ENCODE results near the gene BRWD1. TPM values are rescaled to one million over a fixed set of nuclear protein-coding genes. Genes with fewer than 3 reads are reported as not detected.
"Not testable (repeated sequence)": the region's sequence is repeated elsewhere in the genome, so short reads cannot be mapped to it uniquely, and the experiment has no call there.

BRWD1 gene
- total RNA-seq, 1 donor = 54.0 TPM

- TF ChIP-seq, protein P1, sequence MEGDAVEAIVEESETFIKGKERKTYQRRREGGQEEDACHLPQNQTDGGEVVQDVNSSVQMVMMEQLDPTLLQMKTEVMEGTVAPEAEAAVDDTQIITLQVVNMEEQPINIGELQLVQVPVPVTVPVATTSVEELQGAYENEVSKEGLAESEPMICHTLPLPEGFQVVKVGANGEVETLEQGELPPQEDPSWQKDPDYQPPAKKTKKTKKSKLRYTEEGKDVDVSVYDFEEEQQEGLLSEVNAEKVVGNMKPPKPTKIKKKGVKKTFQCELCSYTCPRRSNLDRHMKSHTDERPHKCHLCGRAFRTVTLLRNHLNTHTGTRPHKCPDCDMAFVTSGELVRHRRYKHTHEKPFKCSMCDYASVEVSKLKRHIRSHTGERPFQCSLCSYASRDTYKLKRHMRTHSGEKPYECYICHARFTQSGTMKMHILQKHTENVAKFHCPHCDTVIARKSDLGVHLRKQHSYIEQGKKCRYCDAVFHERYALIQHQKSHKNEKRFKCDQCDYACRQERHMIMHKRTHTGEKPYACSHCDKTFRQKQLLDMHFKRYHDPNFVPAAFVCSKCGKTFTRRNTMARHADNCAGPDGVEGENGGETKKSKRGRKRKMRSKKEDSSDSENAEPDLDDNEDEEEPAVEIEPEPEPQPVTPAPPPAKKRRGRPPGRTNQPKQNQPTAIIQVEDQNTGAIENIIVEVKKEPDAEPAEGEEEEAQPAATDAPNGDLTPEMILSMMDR (IDR thresholded peaks at IDR 0.05; ENCODE audit: insufficient read depth, low read length) = no peak
- DNase-seq (ENCODE audit: low read depth) = no peak
Measured at GRCh38 chr21:39221282-39221996, 92.0 kb downstream of the BRWD1 start.

DNA sequence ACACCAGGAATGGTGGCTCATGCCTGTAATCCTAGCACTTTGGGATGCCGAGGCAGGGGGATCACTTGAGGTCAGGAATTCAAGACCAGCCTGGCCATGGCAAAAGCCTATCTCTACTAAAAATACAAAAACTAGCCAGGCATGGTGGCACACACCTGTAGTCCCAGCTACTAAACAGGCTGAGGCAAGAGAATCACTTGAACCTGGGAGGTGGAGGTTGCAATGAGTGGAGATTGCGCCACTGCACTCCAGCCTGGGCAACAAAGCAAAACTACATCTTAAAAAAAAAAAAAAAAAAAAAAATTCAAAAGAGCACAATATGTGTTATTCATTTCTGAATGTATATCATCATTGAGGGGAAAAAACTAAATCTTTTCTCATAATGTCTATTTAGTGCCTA is 92.6 kb downstream of the BRWD1 start:
- not testable (repeated sequence) for DNase-seq (ENCODE audit: low read depth); H3K4me3 ChIP-seq (ENCODE audit: low read depth, low read length)

More at GRCh38 chr21:39221282-39221996, 92.0 kb downstream of the BRWD1 start:
- no peak overlapping the region for H3K4me3 ChIP-seq (ENCODE audit: low read depth, low read length)

GRCh38 chr21:39220150-39220549 is 93.3 kb downstream of the BRWD1 start:
- DNase-seq (ENCODE audit: low read depth) = no peak
- TF ChIP-seq, protein P1 (IDR thresholded peaks at IDR 0.05; ENCODE audit: insufficient read depth, low read length) = no peak
- H3K4me3 ChIP-seq (ENCODE audit: low read depth, low read length) = no peak overlapping the region

GRCh38 chr21:39218082-39218409 is 95.4 kb downstream of the BRWD1 start:
- no peak for DNase-seq (ENCODE audit: low read depth)
- H3K4me3 ChIP-seq (ENCODE audit: low read depth, low read length) = no peak overlapping the region
- TF ChIP-seq, protein P1 (IDR thresholded peaks at IDR 0.05; ENCODE audit: insufficient read depth, low read length) = no peak

- TF ChIP-seq, protein P1 (IDR thresholded peaks at IDR 0.05; ENCODE audit: insufficient read depth, low read length) = no peak
- H3K4me3 ChIP-seq (ENCODE audit: low read depth, low read length) = no peak overlapping the region
- DNase-seq (ENCODE audit: low read depth) = no peak
Measured at GRCh38 chr21:39217356-39218081, 95.9 kb downstream of the BRWD1 start.

GRCh38 chr21:39216290-39216689 is 97.1 kb downstream of the BRWD1 start:
- H3K4me3 ChIP-seq (ENCODE audit: low read depth, low read length) = no peak overlapping the region
- TF ChIP-seq, protein P1 (IDR thresholded peaks at IDR 0.05; ENCODE audit: insufficient read depth, low read length) = no peak
- DNase-seq (ENCODE audit: low read depth) = no peak

GRCh38 chr21:39215078-39215477 is 98.4 kb downstream of the BRWD1 start:
- H3K4me3 ChIP-seq (ENCODE audit: low read depth, low read length) = no peak overlapping the region
- TF ChIP-seq, protein P1 (IDR thresholded peaks at IDR 0.05; ENCODE audit: insufficient read depth, low read length) = no peak
- DNase-seq (ENCODE audit: low read depth) = no peak

Measured in fibroblast of the aortic adventitia (primary cell).